ENCODE measurements around the gene RTN4R.

DNA sequence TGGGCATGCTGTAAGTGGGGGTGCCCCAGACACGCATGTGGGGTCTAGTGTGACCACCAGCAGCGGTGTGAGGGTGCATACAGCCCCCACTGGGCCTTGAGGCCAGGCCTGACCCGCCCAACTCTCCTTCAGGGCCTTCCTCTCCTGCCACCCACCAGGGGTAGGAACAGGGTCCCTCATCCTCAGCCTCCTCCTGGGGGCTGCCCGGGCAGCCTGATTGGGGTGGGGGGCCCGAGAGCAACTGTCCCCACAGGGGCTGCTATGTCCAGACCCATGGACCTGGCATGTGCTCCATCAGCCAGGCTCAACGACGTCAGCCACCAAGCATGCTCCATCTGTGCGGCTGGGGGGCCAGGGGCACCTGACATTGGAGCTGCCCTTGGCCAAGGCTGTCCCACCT, 27.2 kb downstream of the RTN4R start:
- TF ChIP-seq, protein P1, sequence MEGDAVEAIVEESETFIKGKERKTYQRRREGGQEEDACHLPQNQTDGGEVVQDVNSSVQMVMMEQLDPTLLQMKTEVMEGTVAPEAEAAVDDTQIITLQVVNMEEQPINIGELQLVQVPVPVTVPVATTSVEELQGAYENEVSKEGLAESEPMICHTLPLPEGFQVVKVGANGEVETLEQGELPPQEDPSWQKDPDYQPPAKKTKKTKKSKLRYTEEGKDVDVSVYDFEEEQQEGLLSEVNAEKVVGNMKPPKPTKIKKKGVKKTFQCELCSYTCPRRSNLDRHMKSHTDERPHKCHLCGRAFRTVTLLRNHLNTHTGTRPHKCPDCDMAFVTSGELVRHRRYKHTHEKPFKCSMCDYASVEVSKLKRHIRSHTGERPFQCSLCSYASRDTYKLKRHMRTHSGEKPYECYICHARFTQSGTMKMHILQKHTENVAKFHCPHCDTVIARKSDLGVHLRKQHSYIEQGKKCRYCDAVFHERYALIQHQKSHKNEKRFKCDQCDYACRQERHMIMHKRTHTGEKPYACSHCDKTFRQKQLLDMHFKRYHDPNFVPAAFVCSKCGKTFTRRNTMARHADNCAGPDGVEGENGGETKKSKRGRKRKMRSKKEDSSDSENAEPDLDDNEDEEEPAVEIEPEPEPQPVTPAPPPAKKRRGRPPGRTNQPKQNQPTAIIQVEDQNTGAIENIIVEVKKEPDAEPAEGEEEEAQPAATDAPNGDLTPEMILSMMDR (conservative IDR thresholded peaks at IDR 0.05; ENCODE audit: low read depth, low read length), result no peak
- TF ChIP-seq POLR2A (IDR thresholded peaks at IDR 0.05; ENCODE audit: low read depth, low read length) (no peak), RAD21 (IDR thresholded peaks at IDR 0.05; ENCODE audit: low read length) (no peak), MAFK (IDR thresholded peaks at IDR 0.05; ENCODE audit: low read depth, low read length) (no peak), MAZ (IDR thresholded peaks at IDR 0.05; ENCODE audit: borderline replicate concordance, low read depth, low read length) (no peak), BHLHE40 (IDR thresholded peaks at IDR 0.05; ENCODE audit: low read depth, low read length) (no peak), MXI1 (IDR thresholded peaks at IDR 0.05; ENCODE audit: borderline replicate concordance, low read depth, low read length) (no peak), RCOR1 (IDR thresholded peaks at IDR 0.05; ENCODE audit: insufficient replicate concordance, low read length) (no peak)
- TF ChIP-seq, protein P2, sequence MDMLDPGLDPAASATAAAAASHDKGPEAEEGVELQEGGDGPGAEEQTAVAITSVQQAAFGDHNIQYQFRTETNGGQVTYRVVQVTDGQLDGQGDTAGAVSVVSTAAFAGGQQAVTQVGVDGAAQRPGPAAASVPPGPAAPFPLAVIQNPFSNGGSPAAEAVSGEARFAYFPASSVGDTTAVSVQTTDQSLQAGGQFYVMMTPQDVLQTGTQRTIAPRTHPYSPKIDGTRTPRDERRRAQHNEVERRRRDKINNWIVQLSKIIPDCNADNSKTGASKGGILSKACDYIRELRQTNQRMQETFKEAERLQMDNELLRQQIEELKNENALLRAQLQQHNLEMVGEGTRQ (IDR thresholded peaks at IDR 0.05; ENCODE audit: low read depth, low read length), result no peak
- TF ChIP-seq, protein P3, sequence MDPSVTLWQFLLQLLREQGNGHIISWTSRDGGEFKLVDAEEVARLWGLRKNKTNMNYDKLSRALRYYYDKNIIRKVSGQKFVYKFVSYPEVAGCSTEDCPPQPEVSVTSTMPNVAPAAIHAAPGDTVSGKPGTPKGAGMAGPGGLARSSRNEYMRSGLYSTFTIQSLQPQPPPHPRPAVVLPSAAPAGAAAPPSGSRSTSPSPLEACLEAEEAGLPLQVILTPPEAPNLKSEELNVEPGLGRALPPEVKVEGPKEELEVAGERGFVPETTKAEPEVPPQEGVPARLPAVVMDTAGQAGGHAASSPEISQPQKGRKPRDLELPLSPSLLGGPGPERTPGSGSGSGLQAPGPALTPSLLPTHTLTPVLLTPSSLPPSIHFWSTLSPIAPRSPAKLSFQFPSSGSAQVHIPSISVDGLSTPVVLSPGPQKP (IDR thresholded peaks at IDR 0.05; ENCODE audit: borderline replicate concordance, low read depth, low read length), result no peak

Data from IMR-90 (cell line).